GM12878 (cell line): ENCODE measurements around the gene ESCO1. TPM values are rescaled to one million over a fixed set of nuclear protein-coding genes. Genes with fewer than 3 reads are reported as not detected.

Source experiments
- ATAC-seq: fragments of 200-7000 bp; cut with Tn5 transposase; 3 replicates; pipeline ENCODE4 v1.9.1; 2020; ENCODE audit warnings: mild to moderate bottlenecking, moderate library complexity
- BruUV-seq: library from RNA; stranded (reverse); fragments of 400-500 nt; replicated peaks from 2 replicates; lab custom pipeline; 2021; lab: Mats Ljungman, UMichigan
- CTCF ChIA-PET: fragments of 300-600 bp; sonication (Branson Sonifier 250); formaldehyde crosslinking; extraction: SDS; loops from one replicate; lab custom pipeline; 2021; ENCODE audit warnings: inconsistent platforms; lab: Yijun Ruan, JAX
- POLR2A ChIA-PET: fragments of 350-600 bp; formaldehyde crosslinking; extraction: SDS; loops from one replicate; lab custom pipeline; 2021; ENCODE audit warnings: inconsistent platforms; lab: Charles Lee
- RAD21 ChIA-PET: fragments of 300-600 bp; sonication (Branson Sonifier 250); formaldehyde crosslinking; loops from one replicate; lab custom pipeline; 2023; ENCODE audit warnings: antibody characterized with exemption; ENCODE audit not compliant: unreplicated experiment; lab: Charles Lee
- SMC1A ChIA-PET: fragments of 300-600 bp; sonication (Branson Sonifier 250); formaldehyde crosslinking; loops from one replicate; lab custom pipeline; 2023; ENCODE audit not compliant: unreplicated experiment, uncharacterized antibody; lab: Charles Lee
- DNase-seq: peaks from one replicate; pipeline ENCODE4 v3.0.0-alpha.2; 2011; ENCODE audit warnings: low read depth, low spot score
- FAIRE-seq: peaks from 3 replicates; lab custom pipeline; 2011; peaks lifted over from hg19 to GRCh38; lab: Jason Lieb, UNC
- H2AFZ ChIP-seq: 2 replicates; pipeline ENCODE4 v1.6.0; 2011; ENCODE audit warnings: low read depth, low read length, control low read depth; ENCODE audit not compliant: control insufficient read depth
- H3K27ac ChIP-seq: 2 replicates; pipeline ENCODE4 v1.5.1; 2011; ENCODE audit warnings: control low read depth; ENCODE audit not compliant: control insufficient read depth, insufficient read depth
- H3K27me3 ChIP-seq, 2 experiments: replicated peaks in 1 of 2; 2 replicates each; pipeline versions ENCODE4 v1.6.0 to v1.6.1; 2011; ENCODE audit warnings: low read length in 1 of 2; ENCODE audit not compliant: control insufficient read depth in 2 of 2, insufficient read depth in 2 of 2
- H3K36me3 ChIP-seq, 2 experiments: 2 replicates each; pipeline ENCODE4 v1.5.1; 2011; ENCODE audit warnings: low read length in 1 of 2; ENCODE audit not compliant: control insufficient read depth in 2 of 2, insufficient read depth in 2 of 2
- H3K4me1 ChIP-seq: 2 replicates; pipeline ENCODE4 v1.6.1; 2011; ENCODE audit warnings: mild to moderate bottlenecking, low read length, moderate library complexity, mixed read lengths; ENCODE audit not compliant: control insufficient read depth, insufficient read depth
- H3K4me2 ChIP-seq: 2 replicates; pipeline ENCODE4 v1.6.0; 2011; ENCODE audit warnings: control low read depth; ENCODE audit not compliant: control insufficient read depth, insufficient read depth
- H3K4me3 ChIP-seq: fragments of 200-600 bp; sonication (generic); 2 replicates; pipeline ENCODE4 v1.5.1; 2016
- H3K79me2 ChIP-seq: 2 replicates; pipeline ENCODE4 v1.6.0; 2011; ENCODE audit warnings: low read length; ENCODE audit not compliant: control insufficient read depth, insufficient read depth
- H3K9ac ChIP-seq: 2 replicates; pipeline ENCODE4 v1.8.0; 2011; ENCODE audit warnings: low read length, control low read depth, mixed read lengths; ENCODE audit not compliant: control insufficient read depth, insufficient read depth
- H3K9me3 ChIP-seq: replicated peaks from 3 replicates; pipeline ENCODE4 v1.5.1; 2011; ENCODE audit warnings: mild to moderate bottlenecking, low read length; ENCODE audit not compliant: control insufficient read depth, insufficient read depth
- H4K20me1 ChIP-seq: 2 replicates; pipeline ENCODE4 v1.6.0; 2011; ENCODE audit not compliant: control insufficient read depth, insufficient read depth
- MYB ChIP-seq: fragments of 150-350 bp; IDR thresholded peaks from 2 replicates; pipeline ENCODE4 v1.6.1; 2014; ENCODE audit warnings: mild to moderate bottlenecking, low read depth, low read length, borderline replicate concordance
- PAX8 ChIP-seq: fragments of 450-650 bp; IDR thresholded peaks from 2 replicates; pipeline ENCODE4 v1.6.1; 2017; ENCODE audit warnings: mild to moderate bottlenecking, moderate library complexity
- POLR2AphosphoS2 ChIP-seq: IDR thresholded peaks from 2 replicates; pipeline ENCODE4 v1.6.1; 2011; ENCODE audit warnings: low read depth, mild to moderate bottlenecking, low read length, improper control_type of control experiment, moderate library complexity
- SMAD1 ChIP-seq: fragments of 450-650 bp; IDR thresholded peaks from 2 replicates; pipeline ENCODE4 v1.6.1; 2018; ENCODE audit warnings: mild to moderate bottlenecking, low read depth; ENCODE audit not compliant: partially characterized antibody
- ZNF207 ChIP-seq: fragments of 450-650 bp; IDR thresholded peaks from 2 replicates; pipeline ENCODE4 v1.6.1; 2014; ENCODE audit warnings: antibody characterized with exemption, mild to moderate bottlenecking, borderline replicate concordance
- WGBS: methylation state at CpG from one replicate; pipeline ENCODE4 v1.1.6; 2016; ENCODE audit warnings: low lambda C conversion rate; ENCODE audit not compliant: insufficient replicate concordance, insufficient coverage; ENCODE audit errors: missing lambda C conversion rate; 5-methylcytosine and 5-hydroxymethylcytosine counted together
- in situ Hi-C: fragments of 300-500 bp; cut with MboI; formaldehyde crosslinking; loops from 9 replicates; pipeline ENCODE4 v1.14.3; 2018; ENCODE audit warnings: mixed read lengths
- intact Hi-C: fragments of 100-400 bp; cut with micrococcal nuclease; formaldehyde crosslinking; loops from one replicate; pipeline ENCODE4 v1.14.2; 2022; ENCODE audit not compliant: unreplicated experiment
- polyA plus RNA-seq, 11 experiments: library from polyadenylated mRNA; depleted of rRNA in 4 of 11; unstranded in 6 of 11; stranded (reverse) in 5 of 11; fragments of >200 nt; fragmentation: Nextera tagmentation in 4 of 11; fragmentation: Illumina TruSeq in 1 of 11; extraction: Ambion mirVana in 4 of 11; extraction: Trizol in 1 of 11; gene quantifications; 1 replicate in 1 of 11; 2 replicates in 10 of 11; pipeline versions ENCODE4 v1.2.1 to v1.2.3, GENCODE V29; 2011 to 2016; ENCODE audit warnings: inconsistent platforms in 2 of 11, missing spikeins in 2 of 11, low read depth in 1 of 11
- total RNA-seq, 4 experiments: library from RNA; depleted of rRNA in 3 of 4; stranded (reverse); fragments of >200 nt in 3 of 4; fragmentation: Illumina TruSeq in 1 of 4; extraction: Trizol in 1 of 4; gene quantifications; 2 replicates each; pipeline versions ENCODE4 v1.2.1 to v1.2.3, GENCODE V29; 2013 to 2021
- TF ChIP-seq, protein P1 (sequence below): IDR thresholded peaks from 2 replicates; pipeline ENCODE4 v1.6.1; 2011; ENCODE audit warnings: low read depth, low read length, improper control_type of control experiment, borderline replicate concordance
- TF ChIP-seq, protein P2 (sequence below): IDR thresholded peaks from 2 replicates; pipeline ENCODE4 v1.6.1; 2012; ENCODE audit warnings: mild to moderate bottlenecking, low read depth, low read length
- TF ChIP-seq, protein P3 (sequence below): fragments of 450-650 bp; formaldehyde crosslinking; IDR thresholded peaks from 2 replicates; pipeline ENCODE4 v1.5.0; 2022; ENCODE audit warnings: mild to moderate bottlenecking, missing genetic modification characterization

ESCO1 gene
- total and polyA plus RNA-seq, 10 of the 15 experiments (the other 5 are each of a cell fraction or from before 2014, with no cell fraction given): 8.6 to 22.4 (median 12.4) TPM

GRCh38 chr18:21634588-21635199, 34.2 kb upstream of the ESCO1 start:
- H4K20me1 ChIP-seq: no peaks in the 10 kb centered on the region
- in situ Hi-C loops: no loop called here
- no peaks in the 10 kb centered on the region for H3K9me3 ChIP-seq
- SMC1A ChIA-PET: interaction anchor here (0.8 kb wide), 1 partner anchor 46 kb away, joined by 3 read pairs; no protein-coding TSS in a partner anchor
- CTCF ChIA-PET: no interaction called here
- FAIRE-seq (no peak), DNase-seq (no peak), ATAC-seq (no peak)
- H3K4me3 ChIP-seq: no peak overlapping the region
- H3K27me3 ChIP-seq: no peaks in the 10 kb centered on the region
- RAD21 ChIA-PET: no interaction called here
- H3K36me3 ChIP-seq: peaks cover 4 to 6% of the 10 kb centered on the region in 2 experiments
- H3K27ac ChIP-seq: no peak overlapping the region
- H2AFZ ChIP-seq: no peak overlapping the region
- no TSS peak for BruUV-seq
- H3K4me1 ChIP-seq: peaks cover 3% of the 10 kb centered on the region; the same call in 1 of the 2 replicates
- H3K4me2 ChIP-seq: no peak overlapping the region
- H3K9ac ChIP-seq: no peak overlapping the region
- peaks cover 2% of the 10 kb centered on the region for H3K79me2 ChIP-seq
- 88% methylated on average over 4 of the region's 4 CpGs for WGBS
- intact Hi-C loops: loop anchor here (5.0 kb wide), 1 partner anchor 218 kb away; no protein-coding TSS in a partner anchor
- POLR2A ChIA-PET: interaction anchor here (0.7 kb wide), 1 partner anchor 218 kb away, joined by 3 read pairs; no protein-coding TSS in a partner anchor
- TF ChIP-seq POLR2AphosphoS2 (no peak), PAX8 (no peak), ZNF207 (no peak), SMAD1 (no peak), MYB (no peak)
- TF ChIP-seq, protein P1, sequence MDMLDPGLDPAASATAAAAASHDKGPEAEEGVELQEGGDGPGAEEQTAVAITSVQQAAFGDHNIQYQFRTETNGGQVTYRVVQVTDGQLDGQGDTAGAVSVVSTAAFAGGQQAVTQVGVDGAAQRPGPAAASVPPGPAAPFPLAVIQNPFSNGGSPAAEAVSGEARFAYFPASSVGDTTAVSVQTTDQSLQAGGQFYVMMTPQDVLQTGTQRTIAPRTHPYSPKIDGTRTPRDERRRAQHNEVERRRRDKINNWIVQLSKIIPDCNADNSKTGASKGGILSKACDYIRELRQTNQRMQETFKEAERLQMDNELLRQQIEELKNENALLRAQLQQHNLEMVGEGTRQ: no peak
- TF ChIP-seq, protein P2, sequence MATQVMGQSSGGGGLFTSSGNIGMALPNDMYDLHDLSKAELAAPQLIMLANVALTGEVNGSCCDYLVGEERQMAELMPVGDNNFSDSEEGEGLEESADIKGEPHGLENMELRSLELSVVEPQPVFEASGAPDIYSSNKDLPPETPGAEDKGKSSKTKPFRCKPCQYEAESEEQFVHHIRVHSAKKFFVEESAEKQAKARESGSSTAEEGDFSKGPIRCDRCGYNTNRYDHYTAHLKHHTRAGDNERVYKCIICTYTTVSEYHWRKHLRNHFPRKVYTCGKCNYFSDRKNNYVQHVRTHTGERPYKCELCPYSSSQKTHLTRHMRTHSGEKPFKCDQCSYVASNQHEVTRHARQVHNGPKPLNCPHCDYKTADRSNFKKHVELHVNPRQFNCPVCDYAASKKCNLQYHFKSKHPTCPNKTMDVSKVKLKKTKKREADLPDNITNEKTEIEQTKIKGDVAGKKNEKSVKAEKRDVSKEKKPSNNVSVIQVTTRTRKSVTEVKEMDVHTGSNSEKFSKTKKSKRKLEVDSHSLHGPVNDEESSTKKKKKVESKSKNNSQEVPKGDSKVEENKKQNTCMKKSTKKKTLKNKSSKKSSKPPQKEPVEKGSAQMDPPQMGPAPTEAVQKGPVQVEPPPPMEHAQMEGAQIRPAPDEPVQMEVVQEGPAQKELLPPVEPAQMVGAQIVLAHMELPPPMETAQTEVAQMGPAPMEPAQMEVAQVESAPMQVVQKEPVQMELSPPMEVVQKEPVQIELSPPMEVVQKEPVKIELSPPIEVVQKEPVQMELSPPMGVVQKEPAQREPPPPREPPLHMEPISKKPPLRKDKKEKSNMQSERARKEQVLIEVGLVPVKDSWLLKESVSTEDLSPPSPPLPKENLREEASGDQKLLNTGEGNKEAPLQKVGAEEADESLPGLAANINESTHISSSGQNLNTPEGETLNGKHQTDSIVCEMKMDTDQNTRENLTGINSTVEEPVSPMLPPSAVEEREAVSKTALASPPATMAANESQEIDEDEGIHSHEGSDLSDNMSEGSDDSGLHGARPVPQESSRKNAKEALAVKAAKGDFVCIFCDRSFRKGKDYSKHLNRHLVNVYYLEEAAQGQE: no peak
- TF ChIP-seq, protein P3, sequence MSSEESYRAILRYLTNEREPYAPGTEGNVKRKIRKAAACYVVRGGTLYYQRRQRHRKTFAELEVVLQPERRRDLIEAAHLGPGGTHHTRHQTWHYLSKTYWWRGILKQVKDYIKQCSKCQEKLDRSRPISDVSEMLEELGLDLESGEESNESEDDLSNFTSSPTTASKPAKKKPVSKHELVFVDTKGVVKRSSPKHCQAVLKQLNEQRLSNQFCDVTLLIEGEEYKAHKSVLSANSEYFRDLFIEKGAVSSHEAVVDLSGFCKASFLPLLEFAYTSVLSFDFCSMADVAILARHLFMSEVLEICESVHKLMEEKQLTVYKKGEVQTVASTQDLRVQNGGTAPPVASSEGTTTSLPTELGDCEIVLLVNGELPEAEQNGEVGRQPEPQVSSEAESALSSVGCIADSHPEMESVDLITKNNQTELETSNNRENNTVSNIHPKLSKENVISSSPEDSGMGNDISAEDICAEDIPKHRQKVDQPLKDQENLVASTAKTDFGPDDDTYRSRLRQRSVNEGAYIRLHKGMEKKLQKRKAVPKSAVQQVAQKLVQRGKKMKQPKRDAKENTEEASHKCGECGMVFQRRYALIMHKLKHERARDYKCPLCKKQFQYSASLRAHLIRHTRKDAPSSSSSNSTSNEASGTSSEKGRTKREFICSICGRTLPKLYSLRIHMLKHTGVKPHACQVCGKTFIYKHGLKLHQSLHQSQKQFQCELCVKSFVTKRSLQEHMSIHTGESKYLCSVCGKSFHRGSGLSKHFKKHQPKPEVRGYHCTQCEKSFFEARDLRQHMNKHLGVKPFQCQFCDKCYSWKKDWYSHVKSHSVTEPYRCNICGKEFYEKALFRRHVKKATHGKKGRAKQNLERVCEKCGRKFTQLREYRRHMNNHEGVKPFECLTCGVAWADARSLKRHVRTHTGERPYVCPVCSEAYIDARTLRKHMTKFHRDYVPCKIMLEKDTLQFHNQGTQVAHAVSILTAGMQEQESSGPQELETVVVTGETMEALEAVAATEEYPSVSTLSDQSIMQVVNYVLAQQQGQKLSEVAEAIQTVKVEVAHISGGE (CRISPR knock-in tag): no peak
